ENCODE data around the gene RANBP6.

The RANBP6 gene

DNA sequence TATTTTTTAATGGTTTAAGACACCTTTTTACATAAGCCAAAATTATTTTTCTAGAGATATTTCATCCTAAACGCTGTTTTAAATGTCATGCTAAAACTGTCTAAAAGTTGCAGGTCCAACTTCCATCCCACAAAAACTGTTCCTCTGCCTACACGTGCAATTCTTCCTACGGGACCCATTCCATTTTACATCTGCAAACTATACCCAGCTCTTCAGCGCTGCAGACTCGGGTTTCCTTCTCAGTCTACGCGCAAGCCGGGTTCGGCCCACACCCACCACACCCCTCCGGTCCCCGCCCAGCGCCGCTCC lies 8.7 kb downstream of the RANBP6 start:
- no peak for DNase-seq

DNA sequence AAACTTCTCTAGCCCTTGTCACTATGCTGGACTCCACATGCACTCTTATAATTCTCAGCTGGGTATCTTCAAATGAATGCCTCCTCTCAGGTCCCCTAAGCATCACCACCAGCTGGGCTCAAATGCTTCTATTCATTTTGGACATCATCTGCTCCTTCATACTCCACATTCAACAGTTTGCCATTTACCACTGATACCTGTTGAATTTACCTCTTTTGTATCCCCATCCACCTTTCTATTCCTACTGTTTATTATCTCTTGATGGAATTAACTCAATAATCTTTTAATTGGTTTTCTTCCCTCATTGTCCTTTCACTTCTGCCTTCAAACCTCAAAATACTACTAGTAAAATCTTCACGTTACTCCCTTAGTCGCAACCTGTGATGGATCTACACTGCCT lies 14.5 kb downstream of the RANBP6 start:
- no peak for DNase-seq

DNA sequence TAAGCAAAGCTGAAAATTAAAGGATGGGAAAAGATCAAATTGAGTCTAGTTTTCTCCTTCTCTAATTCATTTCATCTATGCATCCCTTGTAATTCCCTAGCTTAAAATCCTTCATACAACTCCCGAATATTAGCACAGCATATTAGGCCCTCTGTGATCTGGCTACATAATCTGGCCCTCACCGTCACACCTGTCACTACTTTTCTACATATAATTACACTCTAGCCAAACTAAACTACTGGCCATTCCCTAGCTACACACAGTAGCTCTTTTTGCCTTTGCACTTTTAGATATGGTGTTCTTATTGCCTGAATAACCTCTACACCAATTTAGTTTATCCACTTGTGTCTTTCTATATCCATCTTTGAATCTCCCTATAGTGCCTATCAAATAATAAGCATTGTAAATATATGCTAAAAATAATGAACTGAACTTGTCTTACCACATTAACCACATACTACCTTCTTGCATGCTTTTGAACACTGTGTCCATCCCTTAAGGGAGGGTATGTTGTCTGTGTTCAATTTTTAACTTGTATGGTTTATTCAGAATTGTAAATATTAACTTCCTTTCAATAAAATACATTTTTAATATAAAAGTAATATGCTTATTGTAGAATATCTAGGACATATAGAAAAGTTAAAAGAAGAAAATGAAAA lies 15.9 kb downstream of the RANBP6 start:
- no peak for DNase-seq

DNA sequence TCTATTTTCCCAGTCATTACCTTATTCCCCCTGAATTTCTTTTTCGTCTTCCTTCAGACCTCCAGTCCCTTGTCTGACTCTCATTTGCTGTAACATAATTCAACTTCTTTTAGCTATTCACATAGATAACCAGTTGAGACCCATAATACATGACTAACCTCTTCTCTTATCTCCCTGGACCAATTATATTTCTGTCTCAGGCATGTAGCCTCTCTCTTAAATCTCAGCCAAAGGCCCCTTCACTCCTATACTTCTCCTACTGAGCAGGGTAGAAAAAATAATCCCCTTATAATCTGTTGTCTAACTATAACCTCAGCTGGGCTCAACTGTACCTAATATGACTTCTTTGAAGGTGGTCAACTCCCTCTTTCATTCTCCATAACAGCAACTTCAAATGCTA lies 20.9 kb downstream of the RANBP6 start:
- DNase-seq: no peak

- DNase-seq: no peak
These were observed 27.2 kb downstream of the RANBP6 start for GRCh38 chr9:5988265-5988664.

DNA sequence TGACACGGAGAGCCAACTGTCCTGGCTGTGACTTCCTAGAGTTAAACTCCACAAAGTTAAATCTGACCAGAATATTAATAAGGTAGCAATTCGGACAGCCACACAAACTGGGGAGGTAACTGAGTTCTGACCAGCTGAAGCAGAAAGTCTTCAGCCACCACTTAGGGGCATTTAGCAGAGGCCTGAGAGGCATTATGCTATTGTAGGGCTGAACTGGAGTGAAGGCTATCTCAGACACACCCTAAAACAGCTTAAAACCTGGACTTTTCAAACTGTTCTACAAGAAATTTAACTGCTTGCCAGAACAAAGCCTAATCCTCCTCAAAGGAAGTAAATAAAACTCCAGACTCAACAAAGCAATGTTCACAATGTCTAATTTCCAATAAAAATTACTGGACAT lies 32.4 kb downstream of the RANBP6 start:
- DNase-seq: no peak

DNA sequence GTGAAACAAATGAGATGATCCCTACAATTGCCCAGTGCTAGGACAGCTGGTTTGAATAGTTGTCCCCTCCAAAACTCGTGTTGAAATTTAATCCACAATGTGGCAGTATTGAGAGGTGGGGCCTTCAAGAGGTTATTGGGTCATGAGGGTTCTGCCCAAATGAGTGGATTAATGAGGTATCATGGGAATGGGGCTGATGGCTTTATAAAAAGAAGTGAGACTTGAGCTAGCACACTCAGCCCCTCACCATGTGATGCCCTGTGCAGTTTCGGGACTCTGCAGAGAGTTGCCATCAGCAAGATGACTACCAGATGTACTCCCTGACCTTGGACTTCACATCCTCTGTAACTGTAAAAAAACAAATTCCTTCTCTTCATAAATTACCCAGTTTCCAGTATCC lies 33.1 kb downstream of the RANBP6 start:
- DNase-seq: no peak

DNA sequence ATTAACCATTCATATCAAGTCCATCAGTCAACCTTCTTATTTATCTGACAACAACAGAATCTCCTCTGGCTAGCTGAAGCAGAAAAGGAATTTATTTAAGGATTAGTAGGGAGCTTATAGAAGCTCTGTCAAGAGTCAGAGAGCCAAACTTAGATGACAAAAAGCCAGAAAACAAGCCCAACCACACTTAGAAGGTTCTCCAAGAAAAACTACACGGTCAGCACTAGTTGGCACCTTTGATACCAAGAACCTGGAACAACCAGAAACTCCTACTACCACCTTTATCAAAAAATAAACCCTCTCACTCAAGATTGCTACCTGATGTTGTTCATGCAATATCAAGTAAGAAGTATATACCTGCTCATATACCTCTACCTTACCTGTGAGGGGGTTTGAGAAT lies 36.9 kb downstream of the RANBP6 start:
- DNase-seq: no peak

GRCh38 chr9:5976674-5977397 lies 38.6 kb downstream of the RANBP6 start:
- no peak for DNase-seq

GRCh38 chr9:5971740-5972139 lies 43.7 kb downstream of the RANBP6 start:
- no peak for DNase-seq
